CMK (cell line): ENCODE measurements around the gene EVPL.

Experiments used
- DNase-seq: peaks from one replicate; pipeline ENCODE4 v3.0.0-alpha.2; 2010; ENCODE audit warnings: low read depth

The EVPL gene

GRCh38 chr17:75959051-75959838 lies 67.9 kb downstream of the EVPL start:
- no peak for DNase-seq
